HEK293 (cell line): ENCODE measurements around the gene RELCH.

ENCODE experiments used
- CTCF ChIP-seq: fragments of 450-650 bp; formaldehyde crosslinking; IDR thresholded peaks from 2 replicates; pipeline ENCODE4 v1.5.1; 2016; ENCODE audit warnings: missing biosample characterization, missing genetic modification characterization
- ZBTB26 ChIP-seq: fragments of 450-650 bp; formaldehyde crosslinking; optimal IDR thresholded peaks from 2 replicates; pipeline ENCODE3; 2016; ENCODE audit warnings: missing biosample characterization, mild to moderate bottlenecking, missing genetic modification characterization
- ZNF10 ChIP-seq: fragments of 450-650 bp; formaldehyde crosslinking; IDR thresholded peaks from 2 replicates; pipeline ENCODE4 v1.5.1; 2017; ENCODE audit warnings: missing biosample characterization, missing genetic modification characterization
- ZNF138 ChIP-seq: fragments of 450-650 bp; formaldehyde crosslinking; IDR thresholded peaks from 2 replicates; pipeline ENCODE4 v1.5.1; 2016; ENCODE audit warnings: missing biosample characterization, missing genetic modification characterization, borderline replicate concordance
- ZNF621 ChIP-seq: fragments of 450-650 bp; formaldehyde crosslinking; IDR thresholded peaks from 2 replicates; pipeline ENCODE4 v1.5.1; 2017; ENCODE audit warnings: missing biosample characterization, missing genetic modification characterization
- ZNF629 ChIP-seq: fragments of 450-650 bp; formaldehyde crosslinking; IDR thresholded peaks from 2 replicates; pipeline ENCODE4 v1.5.1; 2017; ENCODE audit warnings: missing biosample characterization, missing genetic modification characterization
- TF ChIP-seq, protein P1 (sequence below): fragments of 450-650 bp; formaldehyde crosslinking; conservative IDR thresholded peaks from 2 replicates; pipeline ENCODE4 v1.5.1; 2016; ENCODE audit warnings: low read depth, missing biosample characterization, missing genetic modification characterization

- TF ChIP-seq CTCF (tag by site-specific recombination), result no peak
- no peak for TF ChIP-seq ZBTB26 (tag by site-specific recombination)
- TF ChIP-seq ZNF629 (tag by site-specific recombination), result no peak
- TF ChIP-seq ZNF10, result no peak
- TF ChIP-seq, protein P1, sequence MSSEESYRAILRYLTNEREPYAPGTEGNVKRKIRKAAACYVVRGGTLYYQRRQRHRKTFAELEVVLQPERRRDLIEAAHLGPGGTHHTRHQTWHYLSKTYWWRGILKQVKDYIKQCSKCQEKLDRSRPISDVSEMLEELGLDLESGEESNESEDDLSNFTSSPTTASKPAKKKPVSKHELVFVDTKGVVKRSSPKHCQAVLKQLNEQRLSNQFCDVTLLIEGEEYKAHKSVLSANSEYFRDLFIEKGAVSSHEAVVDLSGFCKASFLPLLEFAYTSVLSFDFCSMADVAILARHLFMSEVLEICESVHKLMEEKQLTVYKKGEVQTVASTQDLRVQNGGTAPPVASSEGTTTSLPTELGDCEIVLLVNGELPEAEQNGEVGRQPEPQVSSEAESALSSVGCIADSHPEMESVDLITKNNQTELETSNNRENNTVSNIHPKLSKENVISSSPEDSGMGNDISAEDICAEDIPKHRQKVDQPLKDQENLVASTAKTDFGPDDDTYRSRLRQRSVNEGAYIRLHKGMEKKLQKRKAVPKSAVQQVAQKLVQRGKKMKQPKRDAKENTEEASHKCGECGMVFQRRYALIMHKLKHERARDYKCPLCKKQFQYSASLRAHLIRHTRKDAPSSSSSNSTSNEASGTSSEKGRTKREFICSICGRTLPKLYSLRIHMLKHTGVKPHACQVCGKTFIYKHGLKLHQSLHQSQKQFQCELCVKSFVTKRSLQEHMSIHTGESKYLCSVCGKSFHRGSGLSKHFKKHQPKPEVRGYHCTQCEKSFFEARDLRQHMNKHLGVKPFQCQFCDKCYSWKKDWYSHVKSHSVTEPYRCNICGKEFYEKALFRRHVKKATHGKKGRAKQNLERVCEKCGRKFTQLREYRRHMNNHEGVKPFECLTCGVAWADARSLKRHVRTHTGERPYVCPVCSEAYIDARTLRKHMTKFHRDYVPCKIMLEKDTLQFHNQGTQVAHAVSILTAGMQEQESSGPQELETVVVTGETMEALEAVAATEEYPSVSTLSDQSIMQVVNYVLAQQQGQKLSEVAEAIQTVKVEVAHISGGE (tag by site-specific recombination), result no peak
- TF ChIP-seq ZNF138 (tag by site-specific recombination), result no peak
- no peak for TF ChIP-seq ZNF621 (tag by site-specific recombination)
These were observed 11.2 kb downstream of the RELCH start for GRCh38 chr18:62198259-62198658.
